IPS DF 6.9 (cell line): Measurements from ENCODE around the gene ZNF175.
A peak's percentile ranks its signal among the peaks of the same experiment; 100 is the strongest.

ENCODE experiments used
- DNase-seq: peaks from one replicate; pipeline ENCODE4 v3.0.0-alpha.2; 2013; ENCODE audit warnings: low read depth, low spot score
- H3K27ac ChIP-seq: one replicate; pipeline ENCODE4 v1.5.1; 2013; ENCODE audit warnings: low read length, control low read depth
- H3K27me3 ChIP-seq: 2 replicates; pipeline ENCODE4 v1.6.1; 2013; ENCODE audit warnings: mild to moderate bottlenecking, low read length; ENCODE audit not compliant: control insufficient read depth, insufficient read depth
- H3K36me3 ChIP-seq: 2 replicates; pipeline ENCODE4 v1.6.1; 2013; ENCODE audit warnings: low read length; ENCODE audit not compliant: control insufficient read depth, insufficient read depth
- H3K4me1 ChIP-seq: 2 replicates; pipeline ENCODE4 v1.6.1; 2013; ENCODE audit warnings: low read length; ENCODE audit not compliant: control insufficient read depth, insufficient read depth
- H3K4me3 ChIP-seq: 2 replicates; pipeline ENCODE4 v1.5.1; 2013; ENCODE audit warnings: mild to moderate bottlenecking, low read length
- H3K9me3 ChIP-seq: 2 replicates; pipeline ENCODE4 v1.6.1; 2013; ENCODE audit warnings: low read length, inconsistent platforms; ENCODE audit not compliant: control insufficient read depth, insufficient read depth
- WGBS: extraction: QIAGEN DNeasy Blood & Tissue Kit; methylation state at CpG from one replicate; pipeline ENCODE4 v1.1.7; 2013; ENCODE audit warnings: mixed read lengths, missing lambda C conversion rate; ENCODE audit not compliant: insufficient read length, insufficient coverage; 5-methylcytosine and 5-hydroxymethylcytosine counted together

Gene ZNF175

DNA sequence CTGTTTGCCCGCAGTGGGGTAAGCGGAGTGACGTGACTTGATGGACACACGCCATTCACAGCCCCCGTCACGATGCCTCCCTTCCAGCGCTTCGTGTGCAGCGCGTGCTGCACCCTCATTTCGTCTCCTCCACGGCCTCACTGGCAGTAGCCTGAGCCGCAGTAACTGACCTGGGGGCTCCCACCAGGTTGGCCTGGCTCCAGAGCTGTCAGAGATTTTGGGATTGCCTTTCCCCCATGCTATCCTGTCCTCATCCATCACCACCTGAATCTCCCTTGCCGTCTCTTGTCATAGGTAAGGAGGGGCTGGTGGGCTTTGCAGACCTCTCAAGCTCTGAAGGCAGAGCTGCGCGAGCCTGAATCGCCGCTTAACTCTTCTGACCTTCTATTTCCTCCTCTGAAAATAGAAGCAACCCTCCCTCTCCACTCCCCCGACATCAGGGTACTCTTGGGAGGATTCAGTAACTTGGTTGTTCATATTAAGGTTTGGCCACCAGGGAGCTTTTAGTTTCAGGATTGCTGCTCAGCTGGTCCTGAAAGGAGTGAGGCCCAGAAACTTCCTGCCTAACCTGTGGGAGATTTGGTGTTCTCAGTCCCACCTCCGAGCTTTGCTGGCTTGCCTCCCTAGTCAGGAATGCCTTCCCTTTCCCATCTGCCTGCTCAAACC lies 31.2 kb downstream of the ZNF175 start:
- H3K27ac ChIP-seq = no peak overlapping the region
- H3K4me1 ChIP-seq = no peaks in the 10 kb centered on the region
- no peaks in the 10 kb centered on the region for H3K9me3 ChIP-seq
- no peaks in the 10 kb centered on the region for H3K36me3 ChIP-seq
- H3K27me3 ChIP-seq = no peaks in the 10 kb centered on the region
- no peak overlapping the region for H3K4me3 ChIP-seq
- no peak for DNase-seq
- no CpG with 5 or more reads among the region's 20 CpGs for whole genome bisulfite sequencing

DNA sequence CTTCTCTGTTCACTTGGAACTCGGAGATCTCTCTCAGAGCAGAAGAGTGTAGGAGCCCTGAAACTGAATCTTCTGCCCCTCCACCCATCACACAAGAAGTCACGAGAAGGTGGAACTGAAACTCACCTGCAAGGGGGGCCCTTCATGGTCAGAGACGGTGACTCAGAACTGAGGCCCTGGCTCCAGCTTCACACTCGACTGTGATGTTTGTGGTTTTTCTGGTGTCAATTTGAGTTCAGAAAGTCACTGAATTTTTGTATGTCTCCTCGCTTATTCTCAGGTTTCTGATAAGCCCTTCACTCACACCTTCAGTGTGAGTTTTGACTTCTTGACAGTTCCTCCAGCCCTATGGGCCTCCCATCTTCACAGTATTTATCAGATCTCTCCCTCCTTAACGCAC lies 36.0 kb downstream of the ZNF175 start:
- no peaks in the 10 kb centered on the region for H3K36me3 ChIP-seq
- DNase-seq = no peak
- no peaks in the 10 kb centered on the region for H3K4me1 ChIP-seq
- no peaks in the 10 kb centered on the region for H3K9me3 ChIP-seq
- no CpG with 5 or more reads among the region's 6 CpGs for WGBS
- no peaks in the 10 kb centered on the region for H3K27me3 ChIP-seq
- H3K27ac ChIP-seq = no peak overlapping the region
- no peak overlapping the region for H3K4me3 ChIP-seq

DNA sequence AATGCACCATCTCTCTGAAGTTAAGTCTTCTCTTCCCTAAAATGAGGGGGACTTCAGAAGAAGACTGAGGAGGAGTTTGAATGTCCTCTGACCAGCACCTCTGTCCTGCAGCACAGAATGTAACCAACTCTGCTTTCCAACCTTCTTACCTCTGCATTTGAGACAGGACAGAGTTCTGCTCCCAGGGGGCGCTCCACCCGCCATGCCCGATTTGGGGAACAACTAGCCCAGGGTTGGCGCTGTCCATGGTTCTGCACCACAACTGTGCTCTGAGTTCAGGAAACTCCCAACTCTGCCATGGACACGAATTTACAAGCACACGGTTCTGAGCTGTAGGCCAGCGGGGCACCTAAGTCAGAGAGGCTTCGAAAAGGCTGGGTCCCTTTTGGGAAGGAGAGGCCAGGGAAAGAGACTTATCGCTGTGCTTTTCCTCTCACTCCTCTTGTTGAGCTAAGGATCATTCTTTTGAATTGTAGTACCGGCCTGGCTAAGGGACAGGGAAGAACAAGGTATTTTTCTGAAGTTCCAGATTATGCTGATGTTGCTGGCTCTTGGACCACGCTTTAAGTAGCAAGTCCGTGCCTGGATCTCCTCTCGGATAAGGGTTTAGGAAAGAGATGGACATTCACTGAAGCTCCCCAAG lies 37.0 kb downstream of the ZNF175 start:
- no peaks in the 10 kb centered on the region for H3K36me3 ChIP-seq
- H3K4me3 ChIP-seq = no peak overlapping the region
- H3K9me3 ChIP-seq = no peaks in the 10 kb centered on the region
- no peaks in the 10 kb centered on the region for H3K4me1 ChIP-seq
- DNase-seq = peak; percentile 78
- H3K27ac ChIP-seq = no peak overlapping the region
- H3K27me3 ChIP-seq = no peaks in the 10 kb centered on the region
- no CpG with 5 or more reads among the region's 13 CpGs for WGBS

DNA sequence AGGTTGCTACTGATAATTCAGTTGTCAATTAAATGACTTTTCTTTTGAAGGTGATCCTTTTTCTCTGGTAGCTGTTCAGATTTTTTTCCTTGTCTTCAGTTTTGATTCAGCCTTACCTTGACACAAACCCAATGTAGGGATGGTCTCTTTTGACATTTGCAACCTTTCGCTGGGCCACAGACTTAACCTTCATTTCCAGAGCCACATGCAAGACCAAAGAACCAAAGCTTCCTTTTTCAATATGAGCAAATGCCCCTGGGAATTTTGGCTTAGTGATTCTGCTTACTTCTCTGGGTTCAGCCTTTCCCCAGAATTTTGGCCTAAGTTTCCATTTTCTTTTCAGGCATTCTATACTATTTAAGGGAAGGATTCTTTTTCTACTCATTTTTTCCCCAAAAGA lies 39.5 kb downstream of the ZNF175 start:
- H3K4me1 ChIP-seq = no peaks in the 10 kb centered on the region
- H3K9me3 ChIP-seq = no peaks in the 10 kb centered on the region
- no CpG with 5 or more reads among the region's 1 CpG for WGBS
- H3K36me3 ChIP-seq = no peaks in the 10 kb centered on the region
- H3K4me3 ChIP-seq = no peak overlapping the region
- no peak overlapping the region for H3K27ac ChIP-seq
- DNase-seq = no peak
- no peaks in the 10 kb centered on the region for H3K27me3 ChIP-seq

DNA sequence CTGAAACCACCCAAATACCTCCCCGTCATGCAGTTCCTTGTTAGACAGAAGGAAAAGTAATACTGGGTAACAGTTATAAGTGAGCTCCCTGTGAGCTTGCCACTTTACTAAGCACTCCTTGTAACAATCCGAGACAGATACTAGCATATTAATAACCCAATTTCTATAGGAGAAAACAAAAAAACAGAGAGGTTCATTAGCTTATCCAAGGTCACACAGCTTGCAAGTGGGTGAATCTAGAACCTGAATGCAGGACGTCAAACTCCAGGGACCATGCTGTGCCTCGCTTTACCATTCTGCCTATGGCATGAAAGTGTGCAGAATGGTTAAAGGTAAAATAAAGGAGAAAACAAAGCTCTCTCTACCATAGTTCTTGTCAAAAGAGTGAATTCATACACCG lies 43.7 kb downstream of the ZNF175 start:
- Histone ChIP-seq H3K4me1 (no peaks in the 10 kb centered on the region), H3K36me3 (no peaks in the 10 kb centered on the region), H3K4me3 (no peak overlapping the region), H3K9me3 (no peaks in the 10 kb centered on the region), H3K27ac (no peak overlapping the region), H3K27me3 (no peaks in the 10 kb centered on the region)
- DNase-seq = no peak
- no CpG with 5 or more reads among the region's 5 CpGs for WGBS

DNA sequence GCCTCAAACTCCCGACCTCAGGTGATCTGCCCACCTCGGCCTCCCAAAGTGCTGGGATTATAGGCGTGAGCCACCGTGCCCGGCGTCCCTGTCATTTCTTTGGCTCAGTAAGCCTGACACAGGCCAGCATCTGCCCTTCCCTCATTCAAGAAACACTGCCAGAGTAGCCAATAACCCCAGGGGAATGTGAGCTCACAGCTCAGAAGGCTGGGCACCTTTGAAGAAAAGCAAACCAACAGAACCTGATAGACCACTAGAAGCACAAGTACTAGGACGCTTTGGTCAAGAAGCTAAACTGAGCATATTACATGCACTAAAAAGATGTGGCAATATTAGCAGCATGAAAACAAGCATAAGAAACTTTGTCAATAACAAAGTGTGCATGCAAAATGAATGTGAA lies 44.9 kb downstream of the ZNF175 start:
- H3K27ac ChIP-seq = no peak overlapping the region
- no CpG with 5 or more reads among the region's 7 CpGs for WGBS
- no peaks in the 10 kb centered on the region for H3K36me3 ChIP-seq
- DNase-seq = no peak
- H3K27me3 ChIP-seq = no peaks in the 10 kb centered on the region
- no peak overlapping the region for H3K4me3 ChIP-seq
- no peaks in the 10 kb centered on the region for H3K9me3 ChIP-seq
- no peaks in the 10 kb centered on the region for H3K4me1 ChIP-seq

DNA sequence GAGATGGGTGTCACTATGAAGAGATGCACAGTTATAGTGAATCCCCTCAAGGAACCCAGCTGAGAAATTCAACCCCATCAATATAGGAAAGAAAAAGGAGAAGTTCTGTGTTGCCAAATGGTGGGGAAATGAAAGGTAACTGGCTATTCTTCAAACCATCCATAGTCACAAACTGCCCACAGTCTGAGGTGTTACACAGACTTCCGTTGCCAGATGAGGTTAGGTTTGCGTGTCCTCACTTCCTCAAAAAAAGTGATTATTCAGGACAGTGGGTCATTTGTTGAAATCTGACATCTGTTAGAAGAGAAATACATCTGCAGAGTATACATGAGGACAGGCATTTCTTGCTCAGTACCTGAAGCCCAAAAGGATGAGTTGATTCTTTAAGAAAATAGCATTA lies 50.1 kb downstream of the ZNF175 start:
- H3K27ac ChIP-seq = no peak overlapping the region
- no peaks in the 10 kb centered on the region for H3K27me3 ChIP-seq
- no peak for DNase-seq
- H3K4me1 ChIP-seq = no peaks in the 10 kb centered on the region
- H3K36me3 ChIP-seq = no peaks in the 10 kb centered on the region
- H3K9me3 ChIP-seq = no peaks in the 10 kb centered on the region
- H3K4me3 ChIP-seq = no peak overlapping the region
- no CpG with 5 or more reads among the region's 2 CpGs for WGBS

DNA sequence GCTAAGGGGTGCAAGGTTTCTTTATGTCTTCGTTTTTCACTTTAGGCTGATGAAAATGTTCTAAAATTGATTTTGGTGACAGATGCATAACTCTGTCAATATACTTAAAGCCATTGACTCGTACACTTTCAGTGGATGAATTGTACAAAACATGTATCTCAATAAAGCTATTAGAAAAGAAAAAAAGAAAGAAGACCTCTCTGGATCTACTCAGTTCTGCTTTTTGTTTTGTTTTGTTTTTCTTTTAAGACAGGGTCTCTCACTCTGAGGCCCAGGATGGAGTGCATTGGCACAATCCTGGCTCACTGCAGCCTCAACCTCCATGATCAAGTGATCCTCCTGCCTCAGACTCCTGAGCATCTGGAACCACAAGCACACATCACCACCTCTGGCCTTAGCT lies 55.6 kb downstream of the ZNF175 start:
- Histone ChIP-seq H3K27ac (no peak overlapping the region), H3K27me3 (no peaks in the 10 kb centered on the region), H3K36me3 (no peaks in the 10 kb centered on the region), H3K9me3 (no peaks in the 10 kb centered on the region), H3K4me1 (no peaks in the 10 kb centered on the region; the same call in 1 of the 2 replicates), H3K4me3 (no peak overlapping the region)
- DNase-seq = no peak
- no CpG with 5 or more reads among the region's 2 CpGs for WGBS

DNA sequence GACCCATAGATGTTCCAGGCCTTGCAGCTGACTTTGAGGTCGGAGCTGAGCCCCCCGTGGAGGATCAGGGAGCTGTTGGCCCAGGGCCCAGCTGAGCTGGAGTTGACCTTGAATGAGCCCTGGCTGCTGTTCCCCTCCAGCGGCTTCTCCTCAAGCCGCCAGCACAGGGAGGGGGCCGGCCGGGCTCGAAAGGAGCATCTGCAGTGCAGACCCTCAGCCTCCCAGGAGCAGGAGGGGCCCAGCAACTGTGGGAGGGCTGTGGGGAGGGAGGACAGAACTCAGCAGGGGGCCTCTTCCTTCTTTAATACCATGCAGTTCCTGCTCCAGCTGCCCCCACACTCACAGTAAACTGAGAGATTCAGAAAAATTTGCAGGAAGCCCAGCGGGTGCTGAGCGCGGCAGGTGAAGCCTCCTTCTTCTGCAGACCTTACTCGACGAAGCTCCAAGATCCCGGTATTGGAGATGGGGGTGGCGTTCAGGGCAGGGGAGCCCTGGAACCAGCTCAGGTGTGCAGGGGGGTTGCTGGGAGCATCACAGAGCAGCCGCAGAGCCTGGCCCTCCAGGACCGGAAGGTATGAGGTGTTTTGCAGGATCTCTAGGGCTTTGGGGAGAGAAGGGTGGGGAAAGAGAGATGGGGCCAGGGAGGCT lies 56.5 kb downstream of the ZNF175 start:
- Histone ChIP-seq H3K27ac (no peak overlapping the region), H3K4me3 (no peak overlapping the region), H3K9me3 (no peaks in the 10 kb centered on the region), H3K27me3 (no peaks in the 10 kb centered on the region), H3K4me1 (no peaks in the 10 kb centered on the region; the same call in 1 of the 2 replicates), H3K36me3 (no peaks in the 10 kb centered on the region)
- WGBS = no CpG with 5 or more reads among the region's 16 CpGs
- no peak for DNase-seq

DNA sequence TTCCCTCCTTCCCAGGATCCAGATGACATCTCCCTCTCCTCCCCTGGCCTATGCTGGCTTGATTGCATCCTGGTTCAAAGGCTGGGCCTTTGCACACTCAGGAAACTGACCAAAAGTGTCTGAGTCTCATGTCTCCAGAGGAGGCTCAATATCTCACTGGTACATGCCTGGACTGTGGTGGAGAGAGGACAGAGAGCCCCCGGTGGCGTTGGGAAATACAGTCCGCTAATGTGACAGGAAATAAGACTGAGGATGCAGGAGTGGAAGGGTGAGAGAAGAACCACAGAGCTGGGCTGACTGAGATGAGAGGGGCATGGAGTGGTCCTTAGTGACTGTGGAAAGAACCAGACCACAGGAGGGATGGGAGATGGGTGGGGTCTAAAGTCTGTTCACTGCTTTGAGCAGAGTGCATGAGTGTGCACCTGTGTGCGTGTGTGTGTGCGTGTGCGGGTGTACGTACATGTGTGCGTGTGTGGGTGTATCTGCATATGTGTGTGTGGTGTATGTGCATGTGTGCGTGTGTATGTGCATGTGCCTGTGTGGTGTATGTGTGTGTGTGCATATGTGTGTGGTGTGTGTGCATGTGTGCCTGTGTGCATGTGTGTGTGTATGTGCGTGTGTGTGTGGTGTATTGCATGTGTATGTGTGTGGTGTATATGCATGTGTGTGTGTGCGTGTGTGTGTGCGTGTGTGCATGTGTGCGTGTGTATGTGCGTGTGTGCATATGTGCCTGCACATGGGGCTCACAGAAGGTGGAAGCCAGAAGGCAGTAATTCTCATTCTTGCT lies 57.3 kb downstream of the ZNF175 start:
- WGBS = no CpG with 5 or more reads among the region's 14 CpGs
- no peak overlapping the region for H3K4me3 ChIP-seq
- no peaks in the 10 kb centered on the region; the same call in 1 of the 2 replicates for H3K4me1 ChIP-seq
- no peak for DNase-seq
- no peaks in the 10 kb centered on the region for H3K27me3 ChIP-seq
- H3K9me3 ChIP-seq = no peaks in the 10 kb centered on the region
- no peaks in the 10 kb centered on the region for H3K36me3 ChIP-seq
- no peak overlapping the region for H3K27ac ChIP-seq
